ENCODE data around the gene C17orf58. TPM values are rescaled to one million over a fixed set of nuclear protein-coding genes. Genes with fewer than 3 reads are reported as not detected.
"Not testable (repeated sequence)": the region's sequence is repeated elsewhere in the genome, so short reads cannot be mapped to it uniquely, and the experiment has no call there.

C17orf58 gene
- total RNA-seq, 1 experiment from 2014 or later = 14.4 TPM

DNA sequence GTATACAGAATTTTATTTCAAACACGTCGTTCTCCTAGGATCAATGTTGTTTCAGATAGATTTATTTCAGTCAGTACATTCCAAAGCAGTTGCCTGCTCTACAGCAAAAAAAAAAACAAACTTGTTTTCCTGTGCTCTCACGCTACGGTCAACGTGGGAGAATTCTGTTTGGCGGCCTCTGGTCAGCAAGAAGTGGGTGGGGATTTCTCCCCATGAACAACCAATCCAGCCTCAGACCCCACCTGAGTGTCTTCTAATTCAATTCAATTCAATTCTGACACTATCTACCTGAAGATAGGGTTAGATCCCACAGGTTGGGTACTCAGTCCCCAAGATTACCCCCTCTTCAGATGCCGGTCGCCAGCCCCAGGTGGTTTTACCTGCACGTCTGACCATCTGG lies 22.1 kb downstream of the C17orf58 start:
- TF ChIP-seq, protein P1, sequence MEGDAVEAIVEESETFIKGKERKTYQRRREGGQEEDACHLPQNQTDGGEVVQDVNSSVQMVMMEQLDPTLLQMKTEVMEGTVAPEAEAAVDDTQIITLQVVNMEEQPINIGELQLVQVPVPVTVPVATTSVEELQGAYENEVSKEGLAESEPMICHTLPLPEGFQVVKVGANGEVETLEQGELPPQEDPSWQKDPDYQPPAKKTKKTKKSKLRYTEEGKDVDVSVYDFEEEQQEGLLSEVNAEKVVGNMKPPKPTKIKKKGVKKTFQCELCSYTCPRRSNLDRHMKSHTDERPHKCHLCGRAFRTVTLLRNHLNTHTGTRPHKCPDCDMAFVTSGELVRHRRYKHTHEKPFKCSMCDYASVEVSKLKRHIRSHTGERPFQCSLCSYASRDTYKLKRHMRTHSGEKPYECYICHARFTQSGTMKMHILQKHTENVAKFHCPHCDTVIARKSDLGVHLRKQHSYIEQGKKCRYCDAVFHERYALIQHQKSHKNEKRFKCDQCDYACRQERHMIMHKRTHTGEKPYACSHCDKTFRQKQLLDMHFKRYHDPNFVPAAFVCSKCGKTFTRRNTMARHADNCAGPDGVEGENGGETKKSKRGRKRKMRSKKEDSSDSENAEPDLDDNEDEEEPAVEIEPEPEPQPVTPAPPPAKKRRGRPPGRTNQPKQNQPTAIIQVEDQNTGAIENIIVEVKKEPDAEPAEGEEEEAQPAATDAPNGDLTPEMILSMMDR (IDR thresholded peaks at IDR 0.05; ENCODE audit: insufficient read depth in 1 of 2, low read depth in 1 of 2, low read length in 1 of 2, severe bottlenecking in 1 of 2, unreplicated experiment in 1 of 2) = no peak
- no TSS peak for BruUV-seq (replicated peaks)
- DNase-seq = no peak
- H3K27me3 Mint-ChIP-seq (ENCODE audit: insufficient read depth, unreplicated experiment) = no peaks in the 10 kb centered on the region
- peaks cover 36% of the 10 kb centered on the region for H3K36me3 Mint-ChIP-seq (ENCODE audit: insufficient read depth, unreplicated experiment)
- H3K4me1 ChIP-seq = peaks cover 5% of the 10 kb centered on the region; the same call in 1 of the 2 replicates
- no peaks in the 10 kb centered on the region for H3K9me3 Mint-ChIP-seq (ENCODE audit: unreplicated experiment)
- H3K27me3 ChIP-seq (replicated peaks; ENCODE audit: control insufficient read depth, insufficient read depth, low read length) = no peaks in the 10 kb centered on the region
- CTCF ChIA-PET = no interaction called here
- peak overlapping the region; percentile 25 for H3K27ac Mint-ChIP-seq (ENCODE audit: unreplicated experiment)
- H3K4me3 Mint-ChIP-seq (ENCODE audit: unreplicated experiment) = no peak overlapping the region
- intact Hi-C loops (cut with micrococcal nuclease; ENCODE audit: unreplicated experiment) = no loop called here
- POLR2A ChIA-PET = no interaction called here
- H3K4me1 Mint-ChIP-seq (ENCODE audit: low read depth, unreplicated experiment) = no peaks in the 10 kb centered on the region
- no peak overlapping the region for H3K4me3 ChIP-seq (ENCODE audit: low read depth, low read length)
- no peaks in the 10 kb centered on the region; the same call in 1 of the 2 replicates for H3K36me3 ChIP-seq (ENCODE audit: control insufficient read depth, insufficient read depth, low read length)
- no peaks in the 10 kb centered on the region for H3K9me3 ChIP-seq

DNA sequence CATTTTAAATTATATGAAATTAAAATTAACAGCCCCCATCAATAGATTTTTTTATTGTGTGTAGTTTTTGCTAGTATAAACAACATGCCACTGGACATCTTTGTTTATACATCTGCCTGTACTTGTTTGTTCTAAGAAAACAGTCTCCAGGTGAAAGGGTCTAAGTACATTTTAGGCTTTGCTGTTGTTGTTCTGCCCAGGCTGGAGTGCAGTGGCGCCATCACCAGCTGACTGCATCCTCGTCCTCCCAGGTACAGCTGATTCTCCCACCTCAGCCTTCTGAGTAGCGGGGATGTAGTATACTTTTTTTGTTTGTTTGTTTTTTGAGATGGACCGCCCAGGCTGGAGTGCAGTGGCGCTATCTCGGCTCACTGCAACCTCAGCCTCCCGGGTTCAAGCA lies 25.5 kb downstream of the C17orf58 start:
- POLR2A ChIA-PET = no interaction called here
- Histone ChIP-seq H3K9me3 (no peaks in the 10 kb centered on the region), H3K4me3 (ENCODE audit: low read depth, low read length) (no peak overlapping the region), H3K27me3 (replicated peaks; ENCODE audit: control insufficient read depth, insufficient read depth, low read length) (no peaks in the 10 kb centered on the region), H3K4me1 (peaks cover 5% of the 10 kb centered on the region; the same call in 1 of the 2 replicates), H3K36me3 (ENCODE audit: control insufficient read depth, insufficient read depth, low read length) (0 out of 2 replicates have a peak, but pooled peaks cover 1% of the 10 kb centered on the region)
- DNase-seq = no peak
- TF ChIP-seq, protein P1 (IDR thresholded peaks at IDR 0.05; ENCODE audit: insufficient read depth in 1 of 2, low read depth in 1 of 2, low read length in 1 of 2, severe bottlenecking in 1 of 2, unreplicated experiment in 1 of 2) = no peak
- CTCF ChIA-PET = no interaction called here
- no peak overlapping the region for H3K4me3 Mint-ChIP-seq (ENCODE audit: unreplicated experiment)
- H3K27me3 Mint-ChIP-seq (ENCODE audit: insufficient read depth, unreplicated experiment) = no peaks in the 10 kb centered on the region
- no TSS peak for BruUV-seq (replicated peaks)
- H3K36me3 Mint-ChIP-seq (ENCODE audit: insufficient read depth, unreplicated experiment) = peaks cover 29% of the 10 kb centered on the region
- intact Hi-C loops (cut with micrococcal nuclease; ENCODE audit: unreplicated experiment) = no loop called here
- H3K9me3 Mint-ChIP-seq (ENCODE audit: unreplicated experiment) = no peaks in the 10 kb centered on the region
- no peak overlapping the region for H3K27ac Mint-ChIP-seq (ENCODE audit: unreplicated experiment)
- no peaks in the 10 kb centered on the region for H3K4me1 Mint-ChIP-seq (ENCODE audit: low read depth, unreplicated experiment)

DNA sequence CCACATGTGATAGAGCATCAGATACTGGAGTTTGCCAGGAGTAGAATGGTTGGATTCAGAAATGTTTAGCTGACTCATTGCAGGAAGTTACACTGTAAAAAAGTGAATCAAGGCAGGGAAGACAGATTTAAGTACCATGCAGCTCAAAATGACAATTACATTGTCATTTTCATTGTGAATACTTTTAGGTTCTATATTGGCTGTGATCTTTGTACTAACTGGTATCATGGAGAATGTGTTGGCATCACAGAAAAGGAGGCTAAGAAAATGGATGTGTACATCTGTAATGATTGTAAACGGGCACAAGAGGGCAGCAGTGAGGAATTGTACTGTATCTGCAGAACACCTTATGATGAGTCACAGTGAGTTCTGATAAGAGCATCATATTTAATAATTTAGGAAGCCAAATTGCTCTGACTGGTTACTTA lies 33.1 kb downstream of the C17orf58 start:
- H3K36me3 Mint-ChIP-seq (ENCODE audit: insufficient read depth, unreplicated experiment) = peaks cover 51% of the 10 kb centered on the region
- H3K27me3 Mint-ChIP-seq (ENCODE audit: insufficient read depth, unreplicated experiment); BruUV-seq (replicated peaks); H3K4me3 ChIP-seq (ENCODE audit: low read depth, low read length); H3K4me1 ChIP-seq; intact Hi-C loops (cut with micrococcal nuclease; ENCODE audit: unreplicated experiment); H3K4me3 Mint-ChIP-seq (ENCODE audit: unreplicated experiment); H3K9me3 ChIP-seq; H3K4me1 Mint-ChIP-seq (ENCODE audit: low read depth, unreplicated experiment); H3K27ac Mint-ChIP-seq (ENCODE audit: unreplicated experiment); H3K27me3 ChIP-seq (replicated peaks; ENCODE audit: control insufficient read depth, insufficient read depth, low read length); CTCF ChIA-PET; POLR2A ChIA-PET; H3K9me3 Mint-ChIP-seq (ENCODE audit: unreplicated experiment); H3K36me3 ChIP-seq (ENCODE audit: control insufficient read depth, insufficient read depth, low read length): not testable (repeated sequence)
- TF ChIP-seq, protein P1 (IDR thresholded peaks at IDR 0.05; ENCODE audit: insufficient read depth in 1 of 2, low read depth in 1 of 2, low read length in 1 of 2, severe bottlenecking in 1 of 2, unreplicated experiment in 1 of 2) = peak; percentile 58 to 70
- DNase-seq = peak; percentile 75 to 76

DNA sequence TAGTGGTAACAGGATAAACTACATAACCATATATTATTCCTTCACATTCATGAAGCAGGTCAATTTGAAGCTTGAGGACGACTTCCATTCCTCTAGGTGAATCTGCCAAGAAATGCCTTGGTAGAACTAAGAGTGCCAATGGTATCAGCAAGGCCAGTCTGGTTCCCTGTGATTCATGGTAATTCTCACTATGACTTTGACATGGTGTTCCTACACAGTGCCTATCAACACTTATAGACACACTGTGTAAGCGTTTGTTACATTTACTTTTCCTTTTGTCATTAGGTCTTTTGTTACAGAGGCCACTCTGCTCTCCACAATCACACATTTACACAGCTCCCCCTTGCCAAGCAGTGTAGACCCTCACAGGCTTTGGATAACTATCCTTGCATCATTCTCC lies 34.1 kb downstream of the C17orf58 start:
- H3K4me3 Mint-ChIP-seq (ENCODE audit: unreplicated experiment); DNase-seq; H3K4me3 ChIP-seq (ENCODE audit: low read depth, low read length); H3K27ac Mint-ChIP-seq (ENCODE audit: unreplicated experiment); H3K27me3 Mint-ChIP-seq (ENCODE audit: insufficient read depth, unreplicated experiment); intact Hi-C loops (cut with micrococcal nuclease; ENCODE audit: unreplicated experiment); H3K4me1 Mint-ChIP-seq (ENCODE audit: low read depth, unreplicated experiment); H3K36me3 ChIP-seq (ENCODE audit: control insufficient read depth, insufficient read depth, low read length); H3K9me3 Mint-ChIP-seq (ENCODE audit: unreplicated experiment); POLR2A ChIA-PET; H3K4me1 ChIP-seq; H3K27me3 ChIP-seq (replicated peaks; ENCODE audit: control insufficient read depth, insufficient read depth, low read length); CTCF ChIA-PET; H3K9me3 ChIP-seq; BruUV-seq (replicated peaks): not testable (repeated sequence)
- H3K36me3 Mint-ChIP-seq (ENCODE audit: insufficient read depth, unreplicated experiment) = peaks cover 50% of the 10 kb centered on the region

DNA sequence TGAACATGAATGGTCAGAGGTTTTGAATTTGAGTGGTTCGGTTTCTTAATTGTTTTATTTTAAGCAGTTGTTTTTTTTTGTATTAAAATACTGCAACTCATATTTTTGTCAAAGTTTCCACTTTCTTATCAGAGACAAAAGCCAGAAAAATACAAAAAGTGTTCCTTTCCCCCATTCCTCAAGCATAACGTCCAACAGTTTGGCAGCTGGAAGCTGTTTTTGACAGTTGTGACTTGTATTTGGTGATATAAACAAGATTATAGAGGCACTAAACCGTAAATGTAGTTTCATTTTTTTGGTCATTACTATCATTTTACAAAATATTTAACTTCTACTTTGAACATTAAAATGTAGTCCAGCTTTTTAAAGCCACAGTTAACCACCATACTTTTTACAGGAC lies 36.0 kb downstream of the C17orf58 start:
- H3K9me3 ChIP-seq; H3K4me3 ChIP-seq (ENCODE audit: low read depth, low read length); H3K4me1 ChIP-seq; BruUV-seq (replicated peaks); H3K27me3 Mint-ChIP-seq (ENCODE audit: insufficient read depth, unreplicated experiment); DNase-seq; H3K27me3 ChIP-seq (replicated peaks; ENCODE audit: control insufficient read depth, insufficient read depth, low read length); intact Hi-C loops (cut with micrococcal nuclease; ENCODE audit: unreplicated experiment); H3K4me1 Mint-ChIP-seq (ENCODE audit: low read depth, unreplicated experiment); H3K4me3 Mint-ChIP-seq (ENCODE audit: unreplicated experiment); H3K27ac Mint-ChIP-seq (ENCODE audit: unreplicated experiment); H3K9me3 Mint-ChIP-seq (ENCODE audit: unreplicated experiment); POLR2A ChIA-PET; H3K36me3 ChIP-seq (ENCODE audit: control insufficient read depth, insufficient read depth, low read length): not testable (repeated sequence)
- peaks cover 46% of the 10 kb centered on the region for H3K36me3 Mint-ChIP-seq (ENCODE audit: insufficient read depth, unreplicated experiment)
- CTCF ChIA-PET = interaction anchor here (1.6 kb wide), 1 partner anchor 17 kb away, joined by 6 read pairs; no protein-coding TSS in a partner anchor

All from Caco-2 (cell line).